ENCODE results near the gene RSRC1.

RSRC1 gene

GRCh38 chr3:158418035-158418434, 308.1 kb downstream of the RSRC1 start:
- DNase-seq: no peak

- DNase-seq: no peak
These were observed 310.1 kb downstream of the RSRC1 start for GRCh38 chr3:158419820-158420653.

DNA sequence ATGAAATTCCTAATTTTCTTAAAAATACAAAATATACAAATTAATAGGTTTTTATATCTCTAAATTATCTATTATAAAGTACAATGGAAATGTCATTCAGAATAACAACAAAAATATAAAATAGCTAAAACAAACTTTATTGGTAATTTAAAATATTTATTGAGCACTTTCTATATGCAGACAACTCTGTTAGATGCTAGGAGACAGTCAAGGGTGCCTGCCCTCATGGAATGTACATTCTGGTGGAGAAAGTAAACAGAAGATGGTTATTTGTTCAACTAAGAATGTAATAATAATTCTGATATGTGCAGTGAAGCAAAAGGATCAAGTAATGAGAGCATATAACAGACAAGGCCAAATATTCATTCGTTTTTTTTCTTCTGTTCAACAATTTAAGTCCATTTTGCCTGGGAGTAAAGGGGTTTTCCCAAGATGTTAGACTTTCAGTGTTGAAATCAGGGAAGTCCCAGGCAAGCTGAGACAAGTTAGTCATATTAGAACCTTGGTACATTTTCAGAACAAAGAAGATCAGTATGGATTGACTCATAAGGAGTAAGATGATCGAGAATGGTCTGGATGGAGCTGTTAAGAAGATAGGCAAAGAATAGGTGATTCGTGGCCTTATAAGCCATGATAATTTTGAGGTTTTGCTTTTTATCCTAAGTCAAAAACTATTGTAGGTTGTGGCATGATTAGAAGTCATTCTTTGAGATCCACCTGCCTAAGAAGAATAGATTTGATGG, 310.9 kb downstream of the RSRC1 start:
- no peak for DNase-seq

GRCh38 chr3:158430448-158430847, 320.6 kb downstream of the RSRC1 start:
- no peak for DNase-seq

DNA sequence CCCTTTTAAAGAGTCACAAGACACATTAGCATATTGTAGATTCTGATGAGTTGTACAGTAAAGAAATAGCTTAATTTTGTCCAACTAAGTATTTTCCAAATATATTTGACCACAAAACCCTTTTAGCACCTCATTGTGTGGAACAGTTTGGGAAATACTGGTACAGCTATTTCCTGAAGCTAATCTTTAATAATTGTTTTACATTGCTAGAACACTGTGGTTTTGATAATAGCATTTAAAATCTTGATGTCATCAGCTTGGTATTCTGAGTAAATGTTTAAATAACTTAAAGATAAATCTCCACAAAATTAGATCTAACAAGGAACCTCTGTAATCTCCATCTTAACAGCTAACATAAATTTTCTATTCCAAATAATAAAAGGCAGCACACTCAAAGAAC, 321.1 kb downstream of the RSRC1 start:
- DNase-seq: no peak

DNA sequence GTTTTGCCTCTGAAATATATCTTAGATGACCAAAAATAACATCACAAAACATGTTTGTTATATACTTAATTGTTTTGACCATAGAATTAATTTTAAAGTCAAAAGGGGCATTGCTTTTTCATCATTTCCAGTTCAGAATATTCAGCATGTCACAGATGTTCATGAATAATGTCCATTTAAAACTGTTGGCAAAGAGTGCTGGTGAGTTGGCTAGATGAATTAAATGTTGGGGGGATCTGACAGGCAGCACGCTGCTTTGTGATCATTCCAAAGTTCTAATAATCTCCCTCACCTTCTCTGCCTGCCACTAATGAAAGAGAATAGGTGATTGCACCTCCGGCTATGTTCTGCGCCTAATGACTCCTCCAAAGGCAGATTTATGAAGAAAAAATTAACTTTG, 321.9 kb downstream of the RSRC1 start:
- DNase-seq: no peak

DNA sequence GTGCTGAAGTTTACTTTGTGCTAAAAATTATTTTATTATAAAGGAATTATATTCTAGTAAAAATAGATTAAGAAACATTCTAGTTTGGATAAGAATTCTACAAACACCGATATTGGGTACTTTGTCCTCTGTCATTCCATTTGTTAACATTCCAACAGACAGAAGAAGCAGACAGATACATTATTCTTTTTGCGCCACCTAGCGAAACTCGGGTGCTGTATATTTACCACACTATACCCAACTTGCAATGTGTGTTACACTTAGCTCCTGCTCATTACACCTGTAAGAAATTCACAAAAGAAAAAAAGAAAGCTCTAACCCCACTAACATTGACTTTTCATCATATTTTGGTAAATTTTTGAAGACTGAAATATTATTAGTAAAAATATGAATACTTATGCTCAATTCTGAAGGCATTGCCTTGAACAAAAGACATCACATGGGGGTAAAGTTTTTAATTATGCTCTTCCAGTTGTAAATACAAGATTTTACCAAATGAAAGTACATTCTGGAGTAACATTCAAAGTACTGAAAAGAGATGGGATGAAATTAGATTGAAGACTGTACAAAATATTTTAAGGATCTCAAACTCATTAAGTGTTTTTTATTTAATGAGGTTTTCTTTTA, 324.6 kb downstream of the RSRC1 start:
- peak; percentile 47 for DNase-seq

DNA sequence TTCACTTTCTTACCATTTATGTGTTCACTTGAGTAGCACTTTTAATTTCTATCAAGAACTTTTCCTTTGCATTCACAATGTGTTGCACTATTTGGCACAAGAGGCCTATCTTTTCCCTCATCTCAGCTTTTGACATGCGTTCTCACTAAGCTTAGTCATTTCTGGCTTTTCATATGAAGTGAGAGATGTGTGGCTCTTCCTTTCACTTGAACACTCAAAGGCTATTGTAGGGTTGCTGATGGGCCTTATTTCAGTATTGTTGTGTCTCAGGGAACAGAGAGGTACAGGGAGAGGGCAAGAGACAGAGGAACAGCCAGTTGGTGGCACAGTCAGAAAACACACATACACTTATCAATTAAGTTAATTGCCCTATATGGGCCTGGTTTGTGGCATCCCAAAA, 333.7 kb downstream of the RSRC1 start:
- DNase-seq: no peak

- DNase-seq: no peak
These were observed 337.5 kb downstream of the RSRC1 start for GRCh38 chr3:158447408-158447807.

GRCh38 chr3:158451405-158452055, 341.6 kb downstream of the RSRC1 start:
- DNase-seq: no peak

DNA sequence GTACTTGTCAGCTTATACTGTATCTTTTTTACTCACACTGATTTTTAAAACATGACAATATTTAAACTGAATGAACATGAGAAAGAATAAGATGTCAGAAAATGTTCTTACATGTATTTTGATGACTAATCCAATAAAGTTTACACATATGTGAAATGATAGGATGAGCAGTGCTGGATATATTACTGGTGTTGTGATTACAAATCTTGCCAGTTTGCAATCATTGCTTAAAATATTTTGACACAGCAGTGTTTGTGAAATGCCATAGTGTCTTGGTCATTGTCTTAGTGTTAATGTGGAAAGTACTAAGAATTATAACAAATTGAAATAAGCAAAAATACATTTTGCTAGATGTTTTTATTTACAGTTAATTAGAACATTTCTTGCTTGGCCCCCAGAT, 342.4 kb downstream of the RSRC1 start:
- DNase-seq: no peak

DNA sequence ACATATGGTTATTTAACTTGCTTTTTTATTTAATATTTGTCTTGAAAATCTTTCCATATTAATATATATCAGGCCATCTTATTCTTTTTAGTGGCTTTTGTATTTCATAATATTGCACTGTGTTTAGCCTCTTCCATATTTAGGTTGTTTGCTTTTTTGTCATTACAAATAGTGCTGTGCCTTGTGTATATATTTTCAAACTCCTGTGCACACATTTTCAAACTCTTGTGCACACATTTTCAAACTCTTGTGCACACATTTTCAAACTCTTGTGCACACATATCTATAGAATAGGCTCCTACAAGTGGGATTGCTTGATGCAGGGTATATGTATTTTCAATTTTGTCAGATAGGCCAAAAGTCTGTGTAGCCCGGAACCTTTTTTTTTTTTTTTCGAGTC, 343.1 kb downstream of the RSRC1 start:
- DNase-seq: no peak

- DNase-seq: no peak
These were observed 344.0 kb downstream of the RSRC1 start for GRCh38 chr3:158453865-158454264.

DNA sequence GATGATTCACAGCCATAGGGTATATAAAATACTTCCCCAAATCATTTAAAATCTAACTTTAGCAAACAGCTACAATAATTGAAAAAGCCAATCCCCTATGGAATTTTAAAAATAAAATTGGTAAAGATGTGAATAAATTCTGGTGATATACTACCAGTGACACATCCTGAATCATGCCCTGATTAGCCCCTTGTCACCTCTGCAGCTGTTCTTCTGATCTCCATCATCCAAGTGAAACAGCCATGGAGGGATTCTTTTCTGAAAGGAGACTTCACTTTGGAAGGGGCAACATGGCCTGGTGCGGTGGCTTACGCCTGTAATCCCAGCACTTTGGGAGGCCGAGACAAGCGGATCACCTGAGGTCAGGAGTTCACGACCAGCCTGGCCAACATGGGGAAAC, 345.5 kb downstream of the RSRC1 start:
- no peak for DNase-seq

GRCh38 chr3:158456114-158456513, 346.2 kb downstream of the RSRC1 start:
- no peak for DNase-seq

GRCh38 chr3:158458464-158458863, 348.6 kb downstream of the RSRC1 start:
- no peak for DNase-seq

DNA sequence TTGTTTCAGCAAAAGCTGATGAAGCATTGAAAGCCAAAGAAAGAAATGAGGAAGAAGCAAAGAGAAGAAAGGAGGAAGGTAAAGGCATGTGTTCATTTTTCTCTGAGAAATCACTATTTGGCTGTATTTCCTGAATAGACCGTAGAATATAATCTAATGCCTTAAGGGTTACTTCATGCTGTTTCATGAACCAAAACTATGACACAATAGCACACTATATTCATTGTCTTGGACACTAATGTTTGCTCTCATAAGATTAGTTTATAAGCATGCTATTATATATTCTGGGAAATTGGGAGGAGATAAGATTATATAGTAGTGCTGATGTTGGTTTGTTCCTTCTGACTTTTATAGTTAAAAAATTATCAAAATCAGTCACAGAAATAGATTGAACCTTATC, 351.0 kb downstream of the RSRC1 start:
- no peak for DNase-seq

DNA sequence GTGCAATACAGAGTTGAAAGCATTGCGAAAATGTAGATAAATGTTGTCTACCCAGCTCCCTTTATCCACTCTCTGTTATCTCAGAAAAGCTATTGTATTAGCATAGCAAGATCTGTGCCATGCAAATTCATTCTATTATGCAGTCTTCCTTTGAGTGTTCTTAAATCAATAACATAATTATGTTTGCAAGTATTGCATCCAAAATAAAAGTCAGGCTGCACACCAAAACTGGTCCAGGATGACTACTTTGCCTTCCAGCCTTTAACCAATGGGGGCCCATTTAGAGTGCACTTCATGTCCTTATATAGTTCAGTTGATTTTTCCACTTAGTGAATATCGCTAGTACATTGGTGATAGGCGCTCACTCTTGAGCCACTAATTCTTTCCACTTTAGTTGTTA, 353.7 kb downstream of the RSRC1 start:
- no peak for DNase-seq

- no peak for DNase-seq
These were observed 355.2 kb downstream of the RSRC1 start for GRCh38 chr3:158465074-158465473.

DNA sequence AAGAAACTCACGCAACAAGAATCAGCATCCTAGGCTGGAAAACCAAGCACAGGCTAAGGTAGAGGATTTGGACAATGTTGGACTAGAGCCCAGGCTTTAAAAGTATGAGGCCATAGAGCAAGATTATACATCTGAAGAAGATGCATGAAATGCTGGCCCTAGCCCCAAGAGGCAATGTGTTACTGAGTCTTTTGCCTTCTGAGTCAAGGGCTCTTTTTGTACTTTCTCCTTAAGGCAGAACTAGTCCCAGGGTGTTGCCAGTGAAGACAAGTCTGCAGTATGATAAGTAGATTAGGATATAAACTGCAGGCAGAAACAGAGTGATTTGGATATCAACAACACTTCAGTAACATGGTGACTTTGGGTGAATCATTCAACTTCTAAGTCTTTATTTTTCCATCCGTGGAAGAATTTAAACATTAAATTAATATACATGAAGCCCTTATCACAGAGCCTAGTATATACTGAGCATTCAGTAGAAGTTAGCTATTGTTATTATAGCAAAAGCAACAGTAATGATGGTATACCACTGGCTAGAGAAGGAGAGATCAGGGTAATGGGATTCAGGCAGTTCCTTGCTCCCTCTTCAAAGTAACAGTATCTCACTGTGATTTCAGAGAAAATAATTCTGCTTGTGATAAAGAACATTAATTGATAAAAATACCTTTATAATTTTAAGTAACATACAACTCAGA, 361.2 kb downstream of the RSRC1 start:
- no peak for DNase-seq

GRCh38 chr3:158471639-158472294, 361.9 kb downstream of the RSRC1 start:
- no peak for DNase-seq

GRCh38 chr3:158479051-158479450, 369.2 kb downstream of the RSRC1 start:
- no peak for DNase-seq

Measured in stimulated activated CD8-positive, alpha-beta memory T cell treated with anti-CD3 and anti-CD28 coated beads, Interleukin-4, amount 100 ng/mL, for 48 hours (primary cell).